Activated CD4-positive, alpha-beta T cell treated with anti-CD3 and anti-CD28 coated beads, Interleukin-10, Interleukin-2, amounts not matched to agents 100 ng/mL and 50 ng/mL, durations not matched to agents 16 hours and 8 hours (primary cell): ENCODE measurements around the gene NDOR1.

Experiments used
- DNase-seq: peaks from one replicate; pipeline ENCODE4 v3.0.0-alpha.2; 2020

NDOR1 gene

GRCh38 chr9:137221506-137222111, 16.1 kb downstream of the NDOR1 start:
- no peak for DNase-seq

GRCh38 chr9:137222190-137223077, 16.9 kb downstream of the NDOR1 start, which contains the start of gene RNF208:
RNF208 (minus strand) TSS chr9:137222240; CDS start chr9:137221212, 1,028 bp downstream.
- no peak for DNase-seq

GRCh38 chr9:137223078-137223970, 17.8 kb downstream of the NDOR1 start:
- DNase-seq: peak; percentile 100

GRCh38 chr9:137224830-137225694, 19.6 kb downstream of the NDOR1 start, which contains the start of gene CYSRT1:
CYSRT1 (plus strand) TSS chr9:137225174; CDS start chr9:137225622, 448 bp downstream.
- peak; percentile 50 for DNase-seq

- no peak for DNase-seq
These were observed 20.3 kb downstream of the NDOR1 start for GRCh38 chr9:137225699-137226331.

GRCh38 chr9:137226338-137227053, 21.0 kb downstream of the NDOR1 start:
- no peak for DNase-seq

- peak; percentile 87 for DNase-seq
These were observed 21.8 kb downstream of the NDOR1 start, which contains the start of gene RNF224 for GRCh38 chr9:137227054-137227852. RNF224 (plus strand) TSS chr9:137227502; CDS start chr9:137228336, 834 bp downstream.

GRCh38 chr9:137227853-137228505, 22.5 kb downstream of the NDOR1 start:
- no peak for DNase-seq

- DNase-seq: no peak
These were observed 23.0 kb downstream of the NDOR1 start for GRCh38 chr9:137228506-137228967.

- no peak for DNase-seq
These were observed 23.7 kb downstream of the NDOR1 start for GRCh38 chr9:137228968-137229896.

GRCh38 chr9:137229903-137230704, 24.6 kb downstream of the NDOR1 start:
- no peak for DNase-seq

- DNase-seq: no peak
These were observed 25.3 kb downstream of the NDOR1 start, which contains the start of gene SLC34A3 for GRCh38 chr9:137230705-137231371. SLC34A3 (plus strand) TSS chr9:137230901; CDS start chr9:137231703, 802 bp downstream.

GRCh38 chr9:137231372-137232039, 26.0 kb downstream of the NDOR1 start:
- no peak for DNase-seq

- no peak for DNase-seq
These were observed 26.6 kb downstream of the NDOR1 start for GRCh38 chr9:137232101-137232500.

- no peak for DNase-seq
These were observed 27.0 kb downstream of the NDOR1 start for GRCh38 chr9:137232510-137232909.
